Measurements from ENCODE around the gene KDM5B.

KDM5B gene

DNA sequence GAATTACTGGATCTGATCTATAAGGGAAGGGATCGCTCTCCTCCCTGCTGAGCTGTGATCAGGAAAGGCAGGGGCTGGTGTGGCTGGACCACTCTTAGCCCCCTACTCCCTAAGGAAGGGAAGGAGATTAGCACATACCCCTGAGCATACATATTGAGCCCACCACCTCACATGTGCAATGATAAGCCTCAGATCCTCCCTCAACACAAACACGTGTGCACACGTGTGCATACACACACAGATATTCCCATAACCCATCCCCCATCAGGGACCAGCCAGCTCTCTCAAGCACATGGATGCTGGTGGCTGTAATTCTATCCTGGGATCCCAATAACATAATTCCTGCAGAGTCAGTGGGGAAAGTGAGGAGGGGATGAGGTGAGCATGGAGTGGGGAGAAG lies 119.1 kb downstream of the KDM5B start:
- Histone ChIP-seq H2AFZ (ENCODE audit: low read length) (no peak overlapping the region), H3K27ac (ENCODE audit: low read length) (no peak overlapping the region), H3K9me2 (replicated peaks; ENCODE audit: insufficient read depth, low read length) (no peaks in the 10 kb centered on the region), H3F3A (ENCODE audit: insufficient read depth, low read length) (no peaks in the 10 kb centered on the region), H3K9me3 (replicated peaks; ENCODE audit: insufficient read depth, low read length) (no peaks in the 10 kb centered on the region), H3K27me3 (replicated peaks; ENCODE audit: insufficient read depth, low read length) (peaks cover 74% of the 10 kb centered on the region), H3K36me3 (replicated peaks; ENCODE audit: insufficient read depth, low read length) (no peaks in the 10 kb centered on the region), H4K20me1 (ENCODE audit: insufficient read depth, low read length) (no peaks in the 10 kb centered on the region), H3K79me2 (ENCODE audit: low read length) (no peaks in the 10 kb centered on the region), H3K4me2 (ENCODE audit: low read depth, low read length) (no peak overlapping the region), H3K4me1 (ENCODE audit: low read length) (no peaks in the 10 kb centered on the region), H3K9ac (ENCODE audit: low read length) (no peak overlapping the region), H3K4me3 (ENCODE audit: low read length) (no peak overlapping the region)
- DNase-seq = no peak
- no peak for TF ChIP-seq EZH2phosphoT487 (IDR thresholded peaks at IDR 0.05; ENCODE audit: low read length)
- TF ChIP-seq CTCF (IDR thresholded peaks at IDR 0.05; ENCODE audit: low read length) = no peak
- no peak for TF ChIP-seq EZH2 (optimal IDR thresholded peaks at IDR 0.05; ENCODE audit: low read depth, low read length)

DNA sequence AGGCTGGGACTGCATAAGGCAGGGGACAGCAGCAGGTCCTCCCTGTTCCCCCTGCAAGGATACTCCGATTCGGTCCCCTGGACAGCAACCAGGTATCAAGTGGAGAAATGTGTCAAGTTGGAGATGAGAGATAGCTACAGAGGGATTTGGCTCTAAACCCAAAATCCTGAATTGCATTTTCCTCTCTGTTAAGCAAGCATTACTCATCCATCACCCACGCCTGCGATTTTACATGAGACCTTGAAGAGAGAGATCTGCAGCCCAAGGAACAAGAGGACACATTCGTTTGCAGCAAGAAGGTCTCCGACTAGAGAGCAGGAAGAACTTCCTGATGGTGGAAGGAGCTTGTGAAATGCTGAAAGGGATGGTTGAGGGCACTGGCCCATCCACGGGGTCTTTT lies 119.8 kb downstream of the KDM5B start:
- Histone ChIP-seq H3K4me3 (ENCODE audit: low read length) (no peak overlapping the region), H3K4me1 (ENCODE audit: low read length) (no peaks in the 10 kb centered on the region), H3K36me3 (replicated peaks; ENCODE audit: insufficient read depth, low read length) (no peaks in the 10 kb centered on the region), H3K9me2 (replicated peaks; ENCODE audit: insufficient read depth, low read length) (no peaks in the 10 kb centered on the region), H3K4me2 (ENCODE audit: low read depth, low read length) (no peak overlapping the region), H3F3A (ENCODE audit: insufficient read depth, low read length) (no peaks in the 10 kb centered on the region), H2AFZ (ENCODE audit: low read length) (no peak overlapping the region), H3K27ac (ENCODE audit: low read length) (no peak overlapping the region), H3K9ac (ENCODE audit: low read length) (no peak overlapping the region), H4K20me1 (ENCODE audit: insufficient read depth, low read length) (no peaks in the 10 kb centered on the region), H3K27me3 (replicated peaks; ENCODE audit: insufficient read depth, low read length) (peaks cover 74% of the 10 kb centered on the region), H3K79me2 (ENCODE audit: low read length) (no peaks in the 10 kb centered on the region), H3K9me3 (replicated peaks; ENCODE audit: insufficient read depth, low read length) (no peaks in the 10 kb centered on the region)
- no peak for DNase-seq
- TF ChIP-seq EZH2phosphoT487 (IDR thresholded peaks at IDR 0.05; ENCODE audit: low read length) (no peak), EZH2 (optimal IDR thresholded peaks at IDR 0.05; ENCODE audit: low read depth, low read length) (no peak), CTCF (IDR thresholded peaks at IDR 0.05; ENCODE audit: low read length) (no peak)

- Histone ChIP-seq H3K36me3 (replicated peaks; ENCODE audit: insufficient read depth, low read length) (no peaks in the 10 kb centered on the region), H3K9ac (ENCODE audit: low read length) (no peak overlapping the region), H3K27ac (ENCODE audit: low read length) (no peak overlapping the region), H3K27me3 (replicated peaks; ENCODE audit: insufficient read depth, low read length) (peaks cover 79% of the 10 kb centered on the region), H3F3A (ENCODE audit: insufficient read depth, low read length) (no peaks in the 10 kb centered on the region), H3K4me2 (ENCODE audit: low read depth, low read length) (no peak overlapping the region), H3K4me1 (ENCODE audit: low read length) (no peaks in the 10 kb centered on the region), H3K9me3 (replicated peaks; ENCODE audit: insufficient read depth, low read length) (no peaks in the 10 kb centered on the region), H4K20me1 (ENCODE audit: insufficient read depth, low read length) (no peaks in the 10 kb centered on the region), H2AFZ (ENCODE audit: low read length) (no peak overlapping the region), H3K4me3 (ENCODE audit: low read length) (no peak overlapping the region), H3K9me2 (replicated peaks; ENCODE audit: insufficient read depth, low read length) (no peaks in the 10 kb centered on the region), H3K79me2 (ENCODE audit: low read length) (no peaks in the 10 kb centered on the region)
- no peak for DNase-seq
- no peak for TF ChIP-seq CTCF (IDR thresholded peaks at IDR 0.05; ENCODE audit: low read length)
Observed at GRCh38 chr1:202687798-202688197, 120.4 kb downstream of the KDM5B start.

GRCh38 chr1:202687370-202687769 lies 120.9 kb downstream of the KDM5B start:
- Histone ChIP-seq H3K4me2 (ENCODE audit: low read depth, low read length) (no peak overlapping the region), H3K4me3 (ENCODE audit: low read length) (no peak overlapping the region), H3K9me2 (replicated peaks; ENCODE audit: insufficient read depth, low read length) (no peaks in the 10 kb centered on the region), H2AFZ (ENCODE audit: low read length) (no peak overlapping the region), H3K9me3 (replicated peaks; ENCODE audit: insufficient read depth, low read length) (no peaks in the 10 kb centered on the region), H3K27me3 (replicated peaks; ENCODE audit: insufficient read depth, low read length) (peaks cover 84% of the 10 kb centered on the region), H3F3A (ENCODE audit: insufficient read depth, low read length) (no peaks in the 10 kb centered on the region), H3K36me3 (replicated peaks; ENCODE audit: insufficient read depth, low read length) (no peaks in the 10 kb centered on the region), H4K20me1 (ENCODE audit: insufficient read depth, low read length) (no peaks in the 10 kb centered on the region), H3K9ac (ENCODE audit: low read length) (no peak overlapping the region), H3K4me1 (ENCODE audit: low read length) (no peaks in the 10 kb centered on the region), H3K27ac (ENCODE audit: low read length) (no peak overlapping the region), H3K79me2 (ENCODE audit: low read length) (no peaks in the 10 kb centered on the region)
- TF ChIP-seq EZH2phosphoT487 (IDR thresholded peaks at IDR 0.05; ENCODE audit: low read length) = no peak
- TF ChIP-seq EZH2 (optimal IDR thresholded peaks at IDR 0.05; ENCODE audit: low read depth, low read length) = no peak
- no peak for TF ChIP-seq CTCF (IDR thresholded peaks at IDR 0.05; ENCODE audit: low read length)
- DNase-seq = no peak
